ENCODE results near the gene TLK2. TPM values are rescaled to one million over a fixed set of nuclear protein-coding genes. Genes with fewer than 3 reads are reported as not detected.
A peak's percentile ranks its signal among the peaks of the same experiment; 100 is the strongest.

Gene TLK2
- total RNA-seq, 2 donors from 2014 or later = 37.0 to 42.0 TPM

DNA sequence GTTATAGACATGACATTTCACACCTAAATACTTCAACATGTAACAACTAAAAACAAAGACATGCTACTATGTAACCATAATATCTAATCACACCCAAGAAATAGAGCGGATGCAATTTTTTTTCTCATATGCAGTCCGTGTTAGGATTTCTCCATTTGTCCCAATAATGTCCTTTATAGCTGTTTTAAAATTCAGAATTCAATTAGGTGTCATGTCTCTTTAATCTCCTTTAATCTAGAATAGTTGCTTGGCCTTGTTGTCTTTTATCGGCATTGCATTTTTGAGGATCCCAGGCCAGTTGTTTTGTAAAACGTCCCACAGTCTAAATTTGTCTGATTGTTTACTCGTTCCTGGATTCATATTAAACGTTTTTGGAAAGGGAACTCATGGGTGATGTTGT lies 163.3 kb downstream of the TLK2 start:
- intact Hi-C loops (cut with DNase I) = no loop called here
- DNase-seq (ENCODE audit: low spot score) = no peak

DNA sequence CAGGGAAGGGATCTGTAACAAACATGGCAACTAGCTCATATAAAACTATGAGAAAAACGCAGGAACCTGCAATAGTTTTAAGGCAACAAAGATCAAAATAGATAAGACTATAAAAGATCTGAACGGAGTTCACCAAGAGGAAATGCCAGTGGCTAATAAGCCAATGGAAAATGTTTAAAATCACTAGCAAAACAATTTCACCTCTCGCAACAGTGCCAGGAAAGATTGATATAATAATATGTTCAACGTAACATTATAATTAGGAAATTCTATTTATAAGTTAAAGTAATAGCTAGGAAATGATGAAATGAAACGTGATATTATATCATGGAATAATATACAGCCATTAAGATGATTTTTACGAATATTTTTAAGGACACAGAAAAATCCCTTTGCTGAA lies 164.9 kb downstream of the TLK2 start:
- intact Hi-C loops (cut with DNase I) = no loop called here
- DNase-seq (ENCODE audit: low spot score) = no peak

DNA sequence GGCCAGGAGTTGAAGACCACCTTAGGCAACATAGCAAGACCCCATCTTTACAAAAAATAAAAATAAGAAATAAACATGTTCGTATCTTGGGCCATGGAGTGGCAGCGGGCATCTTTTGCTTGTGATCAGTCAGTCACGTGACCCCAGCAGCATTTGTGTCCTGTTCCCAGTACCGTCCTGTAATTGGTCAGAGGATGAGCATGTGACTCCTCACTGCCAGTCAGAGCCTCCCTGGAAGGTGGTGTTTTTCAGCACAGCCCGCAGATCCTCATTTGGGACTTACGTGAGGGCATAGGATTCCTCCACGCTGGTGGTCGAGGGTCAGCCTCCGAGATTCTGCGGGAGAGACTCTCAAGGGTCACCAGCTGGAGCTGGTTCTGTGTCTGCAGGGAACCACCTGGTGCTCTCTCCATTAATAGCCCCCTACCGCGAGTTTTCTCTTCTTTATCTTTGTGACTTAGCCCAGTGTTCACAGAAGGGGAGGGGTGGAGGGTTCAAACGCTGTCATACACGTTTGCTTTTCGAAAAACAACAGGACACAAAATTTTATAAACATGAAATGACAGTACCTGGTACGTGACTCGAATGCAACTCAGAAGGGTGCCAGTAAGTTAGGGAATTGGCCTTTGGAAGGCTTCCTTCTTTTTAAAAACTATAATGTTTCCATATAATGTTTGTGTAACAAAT lies 166.0 kb downstream of the TLK2 start:
- peak; percentile 47 for DNase-seq (ENCODE audit: low spot score)
- intact Hi-C loops (cut with DNase I) = no loop called here

DNA sequence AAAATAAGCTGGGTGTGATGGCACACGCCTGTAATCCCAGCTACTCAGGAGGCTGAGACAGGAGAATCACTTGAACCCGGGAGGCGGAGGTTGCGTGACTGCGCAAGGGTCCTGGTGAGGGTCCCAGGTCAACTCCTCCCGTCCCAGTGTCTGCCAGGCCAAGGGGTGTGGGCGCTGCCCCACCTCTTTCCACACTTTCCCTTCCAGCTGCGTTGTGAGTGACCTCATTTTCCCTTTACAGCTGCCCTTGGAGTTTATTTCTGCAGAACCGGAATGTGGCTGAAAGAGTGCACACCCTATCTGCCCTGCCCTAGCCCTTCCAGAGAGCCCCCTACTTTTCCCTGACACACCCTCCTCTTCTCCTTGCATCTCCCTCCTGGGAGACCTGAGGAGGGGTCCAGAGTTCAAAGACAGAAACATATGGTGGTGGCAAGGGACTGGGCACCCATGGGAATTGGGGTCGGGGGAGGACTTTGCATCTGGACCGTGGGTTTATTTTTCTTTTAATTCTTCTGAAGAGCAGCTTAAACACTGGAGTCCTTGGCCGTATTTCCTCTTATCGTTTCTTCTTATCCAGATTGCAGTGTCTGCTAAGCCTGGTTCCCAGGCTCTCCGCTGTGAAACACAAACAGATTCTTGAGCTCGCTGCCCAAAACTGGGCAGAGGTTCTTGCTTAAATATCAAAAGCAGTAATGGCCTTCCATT lies 169.8 kb downstream of the TLK2 start:
- intact Hi-C loops (cut with DNase I) = no loop called here
- peak; percentile 78 for DNase-seq (ENCODE audit: low spot score)

DNA sequence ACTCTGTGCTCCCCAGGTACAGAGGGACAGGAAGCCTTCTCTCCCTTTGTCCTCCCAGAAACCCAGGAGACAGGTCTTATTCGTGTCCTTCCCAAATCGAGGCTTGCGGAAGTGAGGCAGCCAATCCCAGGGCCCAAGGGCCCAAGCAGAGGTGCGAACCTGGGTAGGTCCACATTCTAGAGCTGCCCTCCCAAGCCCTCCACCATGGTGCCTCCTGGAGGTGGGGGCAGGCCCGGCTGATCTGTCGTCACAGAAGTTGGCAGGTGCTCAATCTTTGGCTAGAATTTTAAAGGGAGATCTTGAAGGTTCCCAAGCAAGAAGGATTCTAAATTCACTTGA lies 170.3 kb downstream of the TLK2 start:
- intact Hi-C loops (cut with DNase I) = no loop called here
- peak; percentile 76 for DNase-seq (ENCODE audit: low spot score)

DNA sequence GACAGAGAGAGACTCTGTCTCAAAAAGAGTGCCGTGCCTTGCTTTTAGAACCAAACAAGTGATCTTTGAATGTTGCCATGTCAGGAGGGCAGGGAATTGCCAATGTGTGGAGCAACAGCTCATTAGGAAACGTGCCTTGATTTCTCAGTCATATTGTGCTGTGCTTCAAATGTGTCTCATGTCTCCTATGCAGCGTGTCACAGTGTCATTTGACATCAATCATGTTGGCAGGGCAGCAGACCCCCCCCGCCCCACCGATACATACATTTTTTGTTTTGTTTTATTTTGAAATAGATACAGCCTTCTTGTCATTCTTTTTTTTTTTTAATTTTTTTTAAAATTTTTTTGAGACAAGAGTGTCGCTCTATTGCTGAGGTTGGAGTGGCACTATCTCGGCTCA lies 170.9 kb downstream of the TLK2 start:
- intact Hi-C loops (cut with DNase I) = no loop called here
- peak; percentile 64 for DNase-seq (ENCODE audit: low spot score)

DNA sequence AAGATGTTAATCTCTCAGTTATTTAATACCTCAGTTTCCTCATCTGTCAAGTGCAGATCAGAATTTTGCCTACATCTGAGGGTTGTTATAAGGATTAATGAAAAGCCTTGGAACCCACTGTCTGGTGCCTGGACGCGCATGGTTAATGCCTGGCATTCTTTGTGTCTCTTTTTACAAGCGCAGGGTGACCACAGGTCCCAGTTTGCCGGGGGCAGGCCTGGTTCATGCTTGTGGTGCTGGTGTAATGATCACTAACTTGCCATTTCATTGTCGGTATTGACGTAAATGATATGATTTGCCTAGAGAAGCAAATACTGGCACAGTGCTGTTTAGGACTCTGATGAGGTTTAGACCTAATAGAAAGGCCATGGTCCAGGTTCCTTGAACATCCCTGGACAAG lies 172.0 kb downstream of the TLK2 start:
- intact Hi-C loops (cut with DNase I) = no loop called here
- peak; percentile 54 for DNase-seq (ENCODE audit: low spot score)

DNA sequence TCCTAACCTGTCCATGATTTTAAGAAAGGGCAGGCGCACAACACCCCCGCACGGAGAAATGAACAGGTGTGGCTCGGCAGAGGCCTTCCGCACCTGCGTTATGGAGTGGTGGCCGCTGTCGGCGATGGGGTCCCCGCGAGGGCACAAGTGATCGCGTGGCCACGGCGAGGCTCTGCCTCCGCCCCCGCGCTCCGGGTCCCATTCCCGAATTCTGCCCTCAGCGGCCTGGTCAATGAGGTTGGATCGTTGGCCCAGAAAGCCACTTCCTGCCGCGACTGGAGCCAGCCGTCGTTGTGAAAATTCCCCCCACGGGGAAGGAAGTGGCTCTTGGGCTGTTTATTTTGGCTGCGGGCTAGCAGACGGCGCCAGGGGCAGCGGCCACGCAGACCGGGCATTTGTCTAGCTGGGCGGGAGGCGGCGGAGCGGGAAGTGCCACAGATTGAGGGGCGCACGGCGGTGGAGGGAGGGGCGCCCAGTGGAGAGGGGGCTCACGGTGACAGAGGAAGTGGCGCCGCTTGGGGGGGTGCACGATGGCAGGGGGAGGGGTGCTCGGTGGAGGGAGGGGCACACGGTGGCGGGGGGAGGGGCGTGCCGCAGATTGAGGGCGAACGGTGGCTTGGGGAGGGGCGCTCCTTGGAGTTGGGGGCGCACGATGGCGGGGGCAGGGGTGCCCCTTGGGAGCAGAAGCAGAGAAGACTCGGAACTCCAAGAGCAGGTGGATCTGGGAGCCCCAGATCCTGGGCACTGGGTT lies 173.8 kb downstream of the TLK2 start:
- peak; percentile 91 for DNase-seq (ENCODE audit: low spot score)
- intact Hi-C loops (cut with DNase I) = no loop called here

DNA sequence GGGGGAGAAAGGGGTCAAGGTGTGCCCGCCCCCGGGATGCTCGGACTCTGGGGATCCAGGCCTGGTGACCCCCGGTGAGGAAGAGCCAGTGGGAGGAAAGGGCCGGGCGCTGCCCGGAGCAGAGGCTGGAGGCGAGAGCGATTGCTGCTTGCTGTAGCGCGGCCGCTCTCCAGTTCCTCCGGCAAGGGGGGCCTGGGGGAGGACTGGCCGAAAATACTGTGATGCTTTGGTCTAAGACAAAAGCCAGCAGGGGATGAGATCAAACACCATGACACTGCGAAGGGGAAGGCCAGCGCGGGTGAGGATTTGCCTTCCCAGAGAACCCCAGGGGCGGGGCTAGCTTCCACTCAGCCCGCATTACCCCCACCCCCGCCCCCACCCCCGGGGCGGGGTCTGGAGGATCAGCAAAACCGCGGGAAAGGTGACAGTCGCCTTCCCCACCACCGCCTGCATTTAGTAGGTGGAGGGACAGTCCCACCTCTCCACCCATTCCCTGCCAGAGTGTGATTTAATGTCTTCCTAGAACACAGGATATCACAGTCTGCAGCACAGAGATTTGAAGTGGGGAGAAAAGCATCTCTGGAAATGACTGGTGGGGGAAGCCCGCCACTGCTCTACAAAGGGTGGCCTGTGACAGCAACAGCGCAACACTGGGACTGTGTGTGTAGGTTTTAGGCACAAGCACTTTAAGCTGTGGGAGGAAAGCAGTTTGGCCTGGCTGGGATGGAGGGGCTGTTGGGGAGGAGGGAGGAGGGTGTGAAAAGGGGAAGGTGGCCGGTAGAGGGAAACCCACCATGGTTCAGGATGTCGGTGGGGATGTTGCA lies 174.6 kb downstream of the TLK2 start:
- intact Hi-C loops (cut with DNase I) = no loop called here
- peak; percentile 91 for DNase-seq (ENCODE audit: low spot score)

DNA sequence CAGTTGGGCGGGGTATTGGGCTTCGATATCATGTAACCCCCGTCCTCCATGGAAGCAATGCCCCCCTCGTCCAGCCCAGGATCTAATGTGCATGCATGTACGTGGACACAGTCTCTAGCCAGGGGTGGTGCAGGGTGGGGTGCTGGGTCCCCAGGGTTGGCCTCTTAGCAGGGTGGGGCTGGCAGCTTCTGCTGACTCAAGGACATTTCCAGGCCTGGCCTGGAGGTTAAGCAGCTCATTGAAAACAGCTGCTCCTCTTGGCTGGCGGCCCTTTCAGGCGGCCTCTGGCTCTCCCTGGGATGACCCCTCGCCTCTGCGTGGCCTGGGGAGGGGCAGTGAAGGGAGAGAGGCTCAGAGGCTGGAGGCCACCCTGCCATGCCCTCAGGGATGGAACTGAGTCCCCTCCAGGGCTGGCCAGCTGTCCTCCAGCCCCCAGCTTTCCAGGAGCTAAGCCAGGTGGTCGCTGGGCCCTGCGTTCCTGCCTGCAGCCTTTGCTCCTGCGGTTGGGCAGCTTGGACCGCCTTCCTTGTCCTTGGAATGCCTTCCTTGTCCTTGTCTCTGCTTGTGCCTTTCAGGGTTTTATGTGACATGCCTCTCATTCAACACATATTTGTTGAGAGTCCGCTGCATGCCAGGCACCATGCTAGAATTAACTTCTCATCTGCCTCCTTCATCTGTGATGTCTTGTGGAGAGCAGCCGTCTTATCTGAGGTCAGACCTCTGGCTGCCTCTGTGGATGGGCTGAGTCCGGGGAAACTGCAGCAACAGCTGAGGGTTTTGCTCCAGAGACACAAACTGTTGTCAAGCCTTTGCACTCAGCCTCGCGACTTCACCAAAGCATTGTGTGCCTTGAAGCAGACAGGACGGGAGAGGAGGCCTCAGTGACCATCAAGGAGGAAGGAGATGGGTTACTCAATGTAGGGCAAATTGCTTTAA lies 175.5 kb downstream of the TLK2 start:
- intact Hi-C loops (cut with DNase I) = no loop called here

DNA sequence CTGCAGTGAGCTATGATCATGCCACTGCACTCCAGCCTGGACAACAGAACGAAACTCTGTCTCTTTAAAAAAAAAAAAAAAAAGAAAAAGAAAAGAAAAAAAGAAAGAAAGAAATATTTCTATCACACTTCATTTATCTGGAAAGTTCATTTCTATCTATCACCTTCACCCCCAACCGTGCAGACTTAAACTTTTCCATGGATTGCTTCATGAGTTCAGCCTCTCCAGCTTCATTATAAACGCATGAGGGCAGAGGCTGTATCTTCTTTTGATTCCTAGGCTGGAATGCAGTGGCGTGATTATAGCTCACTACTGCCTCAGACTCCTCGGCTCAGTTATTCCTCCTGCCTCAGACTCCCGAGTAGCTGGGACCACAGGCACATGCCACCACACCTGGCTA lies 177.0 kb downstream of the TLK2 start:
- DNase-seq (ENCODE audit: low spot score) = no peak
- intact Hi-C loops (cut with DNase I) = no loop called here

More for the DNA sequence above, 175.5 kb downstream of the TLK2 start:
- peak; percentile 88 for DNase-seq (ENCODE audit: low spot score)

DNA sequence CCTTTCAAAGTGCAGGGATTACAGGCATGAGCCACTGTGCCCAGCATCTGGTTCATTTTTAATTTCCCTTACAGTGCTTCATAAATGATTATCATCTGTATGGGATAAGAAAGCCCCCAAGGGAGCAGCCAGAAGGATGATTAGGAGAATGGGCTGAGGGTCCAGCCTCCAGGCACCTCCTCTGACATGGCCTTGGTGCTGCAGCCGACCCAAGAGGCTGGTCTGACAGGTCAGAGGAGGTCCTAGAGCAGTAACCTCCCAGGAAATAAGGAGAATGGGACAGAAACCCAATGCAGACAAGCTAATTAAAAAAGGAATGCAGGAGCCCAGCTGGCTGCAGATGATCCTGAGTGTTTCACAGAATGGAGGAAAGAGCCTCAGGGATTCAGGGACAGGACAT lies 177.8 kb downstream of the TLK2 start:
- intact Hi-C loops (cut with DNase I) = no loop called here
- peak; percentile 26 for DNase-seq (ENCODE audit: low spot score)

DNA sequence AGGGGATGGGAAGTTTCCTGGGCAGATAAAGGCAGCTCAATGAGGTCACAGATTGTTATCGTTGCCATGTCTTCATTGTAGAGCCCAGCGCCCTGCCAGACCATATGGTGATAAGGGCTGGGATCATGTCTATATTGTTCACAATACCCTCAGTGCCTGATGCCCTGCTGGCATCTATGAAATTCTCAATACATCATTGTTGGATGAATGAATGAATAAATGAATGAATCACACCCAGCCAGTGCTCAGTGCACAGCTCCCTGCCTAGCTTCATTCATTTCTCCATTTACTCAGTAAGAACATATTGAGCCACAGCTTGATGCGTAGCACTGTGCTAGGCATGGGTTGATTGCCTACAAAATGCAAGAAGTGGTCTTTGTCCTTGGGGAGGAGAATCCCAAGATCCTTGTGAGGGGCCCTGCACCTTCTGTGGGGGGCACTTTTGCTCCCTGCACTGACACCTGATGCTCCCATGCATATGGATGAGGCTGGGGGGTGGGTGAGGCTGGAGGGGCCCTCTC lies 178.6 kb downstream of the TLK2 start:
- intact Hi-C loops (cut with DNase I) = no loop called here
- DNase-seq (ENCODE audit: low spot score) = peak; percentile 56

DNA sequence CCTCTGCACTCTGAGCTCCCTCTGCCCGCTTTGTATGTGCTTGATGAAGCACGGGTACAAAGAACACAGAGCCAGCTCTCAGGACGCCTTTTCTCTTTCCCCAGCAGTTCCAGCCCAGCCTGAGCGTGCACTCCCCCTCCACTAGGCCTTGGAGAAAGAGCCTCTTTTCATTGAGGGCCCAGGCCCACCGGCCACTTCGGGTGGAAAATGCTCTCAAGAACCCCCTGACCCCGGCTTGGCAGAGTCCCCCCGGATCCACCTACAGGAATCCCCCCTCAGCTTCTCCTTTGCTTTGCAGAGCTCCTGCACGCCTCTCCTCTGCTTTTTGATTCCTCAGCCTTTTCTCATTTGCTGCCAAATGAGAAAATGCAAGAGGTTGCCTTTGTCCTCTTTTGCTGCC lies 179.1 kb downstream of the TLK2 start:
- intact Hi-C loops (cut with DNase I) = no loop called here
- peak; percentile 68 for DNase-seq (ENCODE audit: low spot score)

DNA sequence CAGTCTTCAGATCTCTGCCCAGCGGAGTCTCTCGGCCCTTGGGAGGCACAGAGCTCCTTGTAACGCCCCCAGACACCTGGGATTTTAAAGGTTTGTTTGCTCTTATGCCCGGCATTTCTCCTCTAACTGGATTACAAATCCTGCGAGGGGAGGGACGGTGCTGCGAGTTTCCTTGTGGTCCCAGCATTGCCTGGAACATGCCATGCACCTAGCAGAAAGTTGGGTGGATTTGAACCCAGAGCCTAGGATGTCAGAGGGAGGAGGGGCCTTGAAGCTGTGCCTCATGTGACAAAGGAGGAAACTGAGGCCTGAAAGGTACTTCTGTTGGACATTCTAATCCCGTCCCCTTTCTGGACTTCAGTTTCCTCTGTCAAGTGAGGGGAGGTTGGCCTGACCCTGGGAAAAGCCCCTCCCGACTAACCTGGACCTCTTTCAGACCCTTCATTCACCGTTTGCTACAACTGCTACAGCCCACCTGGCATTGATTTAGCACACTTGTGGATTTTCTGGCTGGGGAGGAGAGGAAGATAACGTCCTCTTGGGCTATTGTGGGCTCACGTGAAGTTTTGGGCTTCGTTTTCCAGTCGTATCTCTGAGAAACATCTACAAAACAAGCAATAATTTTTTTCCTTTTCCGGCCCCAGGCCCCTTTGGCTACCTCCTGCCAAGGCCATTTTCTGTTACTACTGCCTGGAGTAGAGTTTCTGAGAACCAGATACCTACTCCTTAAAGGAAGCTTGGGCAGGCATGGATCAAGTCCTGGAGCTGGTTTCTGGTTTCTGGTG lies 179.7 kb downstream of the TLK2 start:
- peak; percentile 74 for DNase-seq (ENCODE audit: low spot score)
- intact Hi-C loops (cut with DNase I) = no loop called here

DNA sequence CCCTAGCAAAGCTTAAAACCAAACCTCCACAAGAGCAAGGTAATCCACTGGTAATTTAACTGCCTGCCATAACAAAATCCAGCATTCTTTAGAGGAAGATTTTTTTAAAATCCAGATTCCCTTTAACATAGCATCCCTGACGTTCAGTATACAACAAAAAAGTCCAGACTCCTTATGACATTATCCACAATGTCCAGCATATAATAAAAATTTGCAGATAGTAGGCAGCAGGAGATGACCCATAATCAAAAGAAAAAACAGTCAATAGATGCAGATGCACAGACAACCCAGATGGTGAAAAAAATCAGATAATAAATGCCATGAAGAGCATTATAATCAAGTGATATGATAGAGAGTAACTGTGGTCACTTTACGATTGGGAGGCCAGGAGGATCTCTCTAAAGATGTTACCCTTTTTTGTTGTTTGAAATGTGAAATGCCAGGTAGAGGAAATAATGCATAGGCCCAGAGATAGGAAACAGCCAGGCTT lies 182.0 kb downstream of the TLK2 start:
- intact Hi-C loops (cut with DNase I) = no loop called here
- no peak for DNase-seq (ENCODE audit: low spot score)

DNA sequence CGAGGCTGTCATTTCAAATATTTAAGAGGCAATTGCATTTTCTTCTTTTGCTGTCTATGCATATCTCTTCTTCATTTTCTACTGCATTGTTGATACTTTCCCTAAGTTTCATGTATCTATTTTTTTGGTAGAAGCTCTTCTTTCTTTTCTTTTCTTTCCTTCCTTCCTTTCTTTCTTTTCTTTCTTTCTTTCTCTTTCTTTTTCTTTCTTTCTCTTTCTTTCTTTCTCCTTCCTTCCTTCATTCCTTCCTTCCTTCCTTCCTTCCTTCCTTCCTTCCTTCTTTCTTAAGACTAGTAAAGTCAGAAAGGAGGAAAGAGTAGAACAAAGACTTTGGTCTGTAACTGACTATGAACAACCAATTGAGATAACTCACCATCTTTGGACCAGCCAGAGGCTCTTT lies 182.7 kb downstream of the TLK2 start:
- intact Hi-C loops (cut with DNase I) = no loop called here
- no peak for DNase-seq (ENCODE audit: low spot score)

DNA sequence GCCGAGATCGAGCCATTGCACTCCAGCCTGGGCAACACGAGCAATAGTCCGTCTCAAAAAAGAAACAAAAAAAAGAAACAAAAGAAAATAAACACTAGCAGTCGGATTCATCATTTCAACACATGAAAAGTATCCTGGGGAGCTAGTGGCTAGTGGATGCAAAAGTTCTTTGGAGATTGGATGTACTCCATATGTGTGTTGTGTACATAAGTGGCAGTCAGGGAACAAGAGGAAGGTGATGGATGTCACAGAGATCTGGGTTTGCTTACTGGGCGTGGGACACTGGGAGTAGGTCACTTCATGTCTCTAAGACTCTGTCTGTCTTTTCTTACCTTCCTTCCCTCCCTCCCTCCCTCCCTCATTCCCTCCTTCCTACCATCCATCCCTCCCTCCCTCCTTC lies 184.2 kb downstream of the TLK2 start:
- peak; percentile 5 for DNase-seq (ENCODE audit: low spot score)
- intact Hi-C loops (cut with DNase I) = no loop called here
